ENCODE results near the gene RASGEF1C. TPM values are rescaled to one million over a fixed set of nuclear protein-coding genes. Genes with fewer than 3 reads are reported as not detected.

RASGEF1C gene
- total RNA-seq, 2 donors from 2014 or later, result not detected

DNA sequence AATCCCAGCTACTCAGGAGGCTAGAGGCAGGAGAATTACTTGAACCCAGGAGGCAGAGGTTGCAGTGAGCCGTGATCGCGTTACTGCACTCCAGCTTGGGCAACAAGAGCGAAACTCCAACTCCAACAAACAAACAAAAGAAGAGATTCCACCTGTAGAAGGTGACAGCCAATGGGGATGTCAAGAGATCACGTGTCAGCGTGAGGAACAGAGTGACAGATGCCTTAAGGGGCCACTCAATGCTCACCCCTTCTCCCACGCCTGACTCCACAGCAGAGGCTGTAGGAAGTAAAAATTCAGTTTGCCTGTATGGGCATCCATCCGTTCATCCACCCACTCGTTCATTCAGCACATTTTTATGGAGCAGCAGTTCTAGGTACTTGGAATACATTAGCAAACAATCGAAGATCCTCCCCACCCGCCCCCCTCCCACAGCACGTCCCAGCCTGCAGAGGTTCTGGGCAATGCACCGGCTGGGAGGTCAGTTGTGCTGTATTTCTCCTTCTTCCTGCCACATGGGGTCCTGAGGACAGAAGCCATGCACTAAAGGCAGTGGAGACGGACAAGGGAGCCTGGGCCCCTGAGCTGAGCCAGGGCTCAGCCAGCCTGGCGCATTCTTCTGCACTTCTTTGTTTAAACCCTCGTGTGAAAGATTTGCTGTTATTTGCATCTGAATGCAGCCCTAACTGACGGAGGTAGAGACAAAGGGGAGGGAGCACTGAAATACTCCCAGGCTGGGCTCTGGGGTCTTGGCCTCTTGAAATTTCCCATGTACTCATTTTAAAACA is 126.2 kb downstream of the RASGEF1C start:
- Histone ChIP-seq H3K36me3 (no peaks in the 10 kb centered on the region), H3K4me1 (ENCODE audit: control insufficient read depth in 1 of 2, low read depth in 2 of 2) (no peaks in the 10 kb centered on the region), H3K4me3 (no peak overlapping the region), H3K27ac (no peak overlapping the region), H3K27me3 (replicated peaks; ENCODE audit: insufficient read depth) (no peaks in the 10 kb centered on the region), H3K9me3 (no peaks in the 10 kb centered on the region)
- DNase-seq (ENCODE audit: low spot score) (no peak), ATAC-seq (ENCODE audit: insufficient number of reproducible peaks, low FRiP score, low read depth) (no peak)
- TF ChIP-seq, protein P1, sequence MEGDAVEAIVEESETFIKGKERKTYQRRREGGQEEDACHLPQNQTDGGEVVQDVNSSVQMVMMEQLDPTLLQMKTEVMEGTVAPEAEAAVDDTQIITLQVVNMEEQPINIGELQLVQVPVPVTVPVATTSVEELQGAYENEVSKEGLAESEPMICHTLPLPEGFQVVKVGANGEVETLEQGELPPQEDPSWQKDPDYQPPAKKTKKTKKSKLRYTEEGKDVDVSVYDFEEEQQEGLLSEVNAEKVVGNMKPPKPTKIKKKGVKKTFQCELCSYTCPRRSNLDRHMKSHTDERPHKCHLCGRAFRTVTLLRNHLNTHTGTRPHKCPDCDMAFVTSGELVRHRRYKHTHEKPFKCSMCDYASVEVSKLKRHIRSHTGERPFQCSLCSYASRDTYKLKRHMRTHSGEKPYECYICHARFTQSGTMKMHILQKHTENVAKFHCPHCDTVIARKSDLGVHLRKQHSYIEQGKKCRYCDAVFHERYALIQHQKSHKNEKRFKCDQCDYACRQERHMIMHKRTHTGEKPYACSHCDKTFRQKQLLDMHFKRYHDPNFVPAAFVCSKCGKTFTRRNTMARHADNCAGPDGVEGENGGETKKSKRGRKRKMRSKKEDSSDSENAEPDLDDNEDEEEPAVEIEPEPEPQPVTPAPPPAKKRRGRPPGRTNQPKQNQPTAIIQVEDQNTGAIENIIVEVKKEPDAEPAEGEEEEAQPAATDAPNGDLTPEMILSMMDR (IDR thresholded peaks at IDR 0.05), result no peak

DNA sequence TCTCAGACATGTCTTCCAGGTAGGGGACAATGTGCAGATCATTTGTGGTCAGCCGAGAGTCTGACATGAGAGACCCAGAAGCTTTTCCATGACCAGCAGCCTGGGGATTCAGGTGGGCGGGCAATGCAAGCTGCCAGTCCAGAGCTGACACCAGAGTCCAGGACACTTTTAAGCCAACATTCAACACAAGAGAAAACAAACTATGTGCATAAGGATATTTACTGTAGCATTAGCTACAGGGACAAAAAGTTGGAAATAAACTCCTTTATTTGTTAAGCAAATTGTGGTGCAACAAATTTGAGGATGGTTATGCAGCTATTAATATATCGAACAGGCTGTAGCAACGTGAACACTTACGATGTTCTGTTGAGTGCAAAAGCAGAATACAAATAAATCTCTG is 127.5 kb downstream of the RASGEF1C start:
- no peak for ATAC-seq (ENCODE audit: insufficient number of reproducible peaks, low FRiP score, low read depth)

DNA sequence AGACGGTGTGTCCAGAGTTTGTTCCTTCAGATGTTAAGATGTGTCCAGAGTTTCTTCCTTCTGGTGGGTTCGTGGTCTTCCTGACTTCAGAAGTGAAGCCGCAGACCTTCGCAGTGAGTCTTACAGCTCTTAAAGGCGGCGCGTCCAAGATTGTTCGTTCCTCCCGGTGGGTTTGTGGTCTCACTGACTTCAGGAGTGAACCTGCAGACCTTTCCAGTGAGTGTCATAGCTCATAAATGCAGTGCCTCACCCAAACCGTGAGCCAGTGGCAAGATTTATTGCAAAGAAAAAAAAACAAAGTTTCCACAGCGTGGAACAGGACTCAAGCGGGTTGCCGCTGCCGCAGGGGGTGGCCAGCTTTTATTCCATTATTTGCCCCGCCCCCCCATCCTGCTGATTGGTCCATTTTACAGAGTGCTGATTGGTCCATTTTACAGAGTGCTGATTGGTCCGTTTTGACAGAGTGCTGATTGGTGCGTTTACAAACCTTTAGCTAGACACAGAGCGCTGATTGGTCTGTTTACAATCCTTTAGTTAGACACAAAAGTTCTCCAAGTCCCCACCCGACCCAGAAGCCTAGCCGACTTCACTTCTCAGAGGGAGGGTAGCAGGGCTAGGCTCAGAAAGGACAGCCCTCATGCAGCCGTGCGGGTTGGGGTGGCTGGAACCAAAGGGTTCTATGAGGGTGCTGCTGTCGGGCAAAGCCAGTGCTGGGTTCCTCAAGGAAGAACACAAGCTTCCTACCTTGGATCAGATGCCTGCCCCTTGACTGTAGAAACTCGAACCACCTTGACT is 128.3 kb downstream of the RASGEF1C start:
- DNase-seq (ENCODE audit: low spot score) (no peak), ATAC-seq (ENCODE audit: insufficient number of reproducible peaks, low FRiP score, low read depth) (no peak)
- no peaks in the 10 kb centered on the region for H3K36me3 ChIP-seq
- H3K4me1 ChIP-seq (ENCODE audit: control insufficient read depth in 1 of 2, low read depth in 2 of 2), result no peaks in the 10 kb centered on the region
- no peaks in the 10 kb centered on the region for H3K27me3 ChIP-seq (replicated peaks; ENCODE audit: insufficient read depth)
- TF ChIP-seq, protein P1 (IDR thresholded peaks at IDR 0.05), result no peak
- H3K27ac ChIP-seq, result no peak overlapping the region
- no peaks in the 10 kb centered on the region for H3K9me3 ChIP-seq
- no peak overlapping the region for H3K4me3 ChIP-seq

More for the DNA sequence above, 127.5 kb downstream of the RASGEF1C start:
- TF ChIP-seq, protein P1 (IDR thresholded peaks at IDR 0.05), result no peak
- no peaks in the 10 kb centered on the region for H3K36me3 ChIP-seq
- no peaks in the 10 kb centered on the region for H3K4me1 ChIP-seq (ENCODE audit: control insufficient read depth in 1 of 2, low read depth in 2 of 2)
- no peak for DNase-seq (ENCODE audit: low spot score)
- H3K9me3 ChIP-seq, result no peaks in the 10 kb centered on the region
- no peak overlapping the region for H3K27ac ChIP-seq
- no peak overlapping the region for H3K4me3 ChIP-seq
- no peaks in the 10 kb centered on the region for H3K27me3 ChIP-seq (replicated peaks; ENCODE audit: insufficient read depth)

DNA sequence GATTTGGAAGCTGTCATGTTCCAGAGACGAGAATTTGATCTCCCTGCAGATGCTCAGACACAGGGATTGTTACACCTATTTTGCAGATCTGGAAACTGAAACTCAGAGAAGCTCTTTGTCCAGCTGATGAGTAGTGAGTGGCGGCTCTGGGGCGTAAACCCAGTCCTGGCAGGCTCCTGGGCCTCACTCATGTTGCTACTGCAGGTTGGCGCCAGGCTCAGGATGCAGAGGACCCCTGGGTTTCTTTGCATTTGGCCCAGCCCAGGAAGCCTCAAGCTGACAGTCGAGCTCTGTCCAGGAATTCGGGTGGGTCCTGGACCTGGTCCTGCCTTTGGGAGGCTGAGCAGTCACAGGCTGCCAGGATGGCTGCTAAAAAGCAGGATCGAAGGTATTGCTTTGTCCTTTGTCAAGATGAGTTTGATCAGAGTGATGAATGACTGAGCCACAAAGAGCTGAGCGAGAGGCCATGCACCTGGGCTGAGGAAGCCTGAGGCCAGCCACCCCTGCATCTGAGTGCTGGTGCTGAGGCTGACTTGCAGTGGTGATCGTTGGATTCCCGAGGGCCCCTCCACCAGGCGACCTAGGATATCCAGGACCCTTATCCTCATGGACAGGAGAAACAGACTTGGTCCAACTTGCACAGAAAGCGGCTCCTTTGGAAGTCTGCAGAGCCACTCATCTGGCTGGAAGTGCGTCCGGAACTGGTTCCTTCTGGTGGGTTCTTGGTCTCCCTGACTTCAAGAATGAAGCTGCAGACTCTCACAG is 129.1 kb downstream of the RASGEF1C start:
- H3K9me3 ChIP-seq, result no peaks in the 10 kb centered on the region
- no peaks in the 10 kb centered on the region for H3K4me1 ChIP-seq (ENCODE audit: control insufficient read depth in 1 of 2, low read depth in 2 of 2)
- no peak overlapping the region for H3K4me3 ChIP-seq
- ATAC-seq (ENCODE audit: insufficient number of reproducible peaks, low FRiP score, low read depth), result no peak
- no peak for DNase-seq (ENCODE audit: low spot score)
- TF ChIP-seq, protein P1 (IDR thresholded peaks at IDR 0.05), result no peak
- no peaks in the 10 kb centered on the region for H3K36me3 ChIP-seq
- H3K27ac ChIP-seq, result no peak overlapping the region
- no peaks in the 10 kb centered on the region for H3K27me3 ChIP-seq (replicated peaks; ENCODE audit: insufficient read depth)

DNA sequence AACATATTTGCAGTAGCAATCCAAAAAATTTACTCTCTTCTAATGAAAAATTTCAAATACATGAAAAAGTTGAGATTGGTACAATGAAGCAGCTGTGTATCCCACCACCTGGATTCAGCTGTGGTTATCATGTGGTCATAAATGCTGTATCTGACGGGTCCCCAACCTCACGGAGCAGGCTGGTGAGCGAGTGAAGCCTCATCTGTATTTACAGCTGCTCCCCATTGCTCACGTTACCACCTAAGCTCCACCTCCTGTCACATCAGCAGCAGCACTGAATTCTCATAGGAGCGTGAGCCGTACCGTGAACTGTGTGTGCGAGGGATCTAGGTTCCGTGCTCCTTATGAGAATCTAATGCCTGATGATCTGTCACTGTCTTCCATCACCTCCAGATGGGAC is 130.7 kb downstream of the RASGEF1C start:
- H3K4me1 ChIP-seq (ENCODE audit: control insufficient read depth in 1 of 2, low read depth in 2 of 2), result no peaks in the 10 kb centered on the region
- H3K27ac ChIP-seq, result no peak overlapping the region
- H3K27me3 ChIP-seq (replicated peaks; ENCODE audit: insufficient read depth), result no peaks in the 10 kb centered on the region
- TF ChIP-seq, protein P1 (IDR thresholded peaks at IDR 0.05), result no peak
- no peak for ATAC-seq (ENCODE audit: insufficient number of reproducible peaks, low FRiP score, low read depth)
- DNase-seq (ENCODE audit: low spot score), result no peak
- no peaks in the 10 kb centered on the region for H3K9me3 ChIP-seq
- H3K36me3 ChIP-seq, result no peaks in the 10 kb centered on the region
- H3K4me3 ChIP-seq, result no peak overlapping the region
